Kidney (tissue), 14 donors: ENCODE results near the gene CYTH4. TPM values are rescaled to one million over a fixed set of nuclear protein-coding genes. Genes with fewer than 3 reads are reported as not detected.

Experiments used
- DNase-seq, 5 donors: peaks; one replicate each; pipeline ENCODE4 v3.0.0-alpha.2; 2013 to 2020
- FAIRE-seq: peaks from 2 replicates; lab custom pipeline; 2012; peaks lifted over from hg19 to GRCh38; lab: Jason Lieb, UNC
- H3K27ac ChIP-seq, 2 donors: one replicate each; pipeline ENCODE4 v1.7.0; 2013; ENCODE audit warnings: low read depth in 2 of 2, low read length in 2 of 2, inconsistent platforms in 1 of 2
- H3K27me3 ChIP-seq: one replicate; pipeline ENCODE4 v1.7.1; 2013; ENCODE audit warnings: low read length, inconsistent platforms; ENCODE audit not compliant: control insufficient read depth, insufficient read depth
- H3K36me3 ChIP-seq, 3 donors: one replicate each; pipeline versions ENCODE4 v1.7.0 to v1.7.1; 2013; ENCODE audit warnings: low read length in 3 of 3, control low read depth in 1 of 3, inconsistent platforms in 1 of 3; ENCODE audit not compliant: insufficient read depth in 3 of 3, control insufficient read depth in 2 of 3
- H3K4me1 ChIP-seq, 3 donors: one replicate each; pipeline versions ENCODE4 v1.7.0 to v1.7.1; 2013; ENCODE audit warnings: low read length in 3 of 3, inconsistent platforms in 1 of 3, low read depth in 1 of 3; ENCODE audit not compliant: control insufficient read depth in 2 of 3, insufficient read depth in 2 of 3
- H3K4me3 ChIP-seq, 3 donors: one replicate each; pipeline versions ENCODE4 v1.7.0 to v1.8.1; 2013; ENCODE audit warnings: low read length in 3 of 3, control low read depth in 1 of 3, inconsistent platforms in 1 of 3
- H3K9ac ChIP-seq, 3 donors: one replicate each; pipeline versions ENCODE4 v1.7.0 to v1.7.1; 2013; ENCODE audit warnings: low read length in 3 of 3, control low read depth in 1 of 3, inconsistent platforms in 1 of 3
- H3K9me3 ChIP-seq, 3 donors: one replicate each; pipeline versions ENCODE4 v1.7.0 to v1.7.1; 2013; ENCODE audit warnings: low read length in 3 of 3, control low read depth in 1 of 3, inconsistent platforms in 1 of 3; ENCODE audit not compliant: control insufficient read depth in 2 of 3, insufficient read depth in 1 of 3
- intact Hi-C: fragments of 100-400 bp; cut with DNase I; formaldehyde crosslinking; loops from one replicate; pipeline ENCODE4 v1.11.1; 2022
- polyA plus RNA-seq: library from polyadenylated mRNA; stranded (reverse); fragments of 350-450 nt; fragmentation: Illumina TruSeq; extraction: RNeasy Lipid Tissue Mini Kit (QIAGEN cat#74804); gene quantifications from one replicate; pipeline ENCODE4 v1.2.3, GENCODE V29; 2014; ENCODE audit warnings: low read depth, low replicate concordance; ENCODE audit not compliant: insufficient read depth
- total RNA-seq: library from RNA; stranded (reverse); fragmentation: NEBNext Ultra II Directional; extraction: Animal tissue kit (Norgen Biotek cat#: 25700); gene quantifications from one replicate; pipeline ENCODE4 v1.2.1, GENCODE V29; 2021
- TF ChIP-seq, protein P1 (sequence below): IDR thresholded peaks from 3 replicates; pipeline ENCODE4 v1.5.1; 2012; ENCODE audit warnings: mild to moderate bottlenecking, moderate library complexity, borderline replicate concordance; ENCODE audit not compliant: insufficient read depth; ENCODE audit errors: extremely low read depth
- donor health status: control.
- donor health status: control.
- donor health status: control.
- donor health status: control.
- donor health status: control.
- donor health status: DM: yes; HTN: yes; CAD: no.
- donor health status: Normal renal cell carcinoma (clear cell type).

CYTH4 gene
- total and polyA plus RNA-seq, 2 donors from 2014 or later: 1.9 to 30.2 TPM

DNA sequence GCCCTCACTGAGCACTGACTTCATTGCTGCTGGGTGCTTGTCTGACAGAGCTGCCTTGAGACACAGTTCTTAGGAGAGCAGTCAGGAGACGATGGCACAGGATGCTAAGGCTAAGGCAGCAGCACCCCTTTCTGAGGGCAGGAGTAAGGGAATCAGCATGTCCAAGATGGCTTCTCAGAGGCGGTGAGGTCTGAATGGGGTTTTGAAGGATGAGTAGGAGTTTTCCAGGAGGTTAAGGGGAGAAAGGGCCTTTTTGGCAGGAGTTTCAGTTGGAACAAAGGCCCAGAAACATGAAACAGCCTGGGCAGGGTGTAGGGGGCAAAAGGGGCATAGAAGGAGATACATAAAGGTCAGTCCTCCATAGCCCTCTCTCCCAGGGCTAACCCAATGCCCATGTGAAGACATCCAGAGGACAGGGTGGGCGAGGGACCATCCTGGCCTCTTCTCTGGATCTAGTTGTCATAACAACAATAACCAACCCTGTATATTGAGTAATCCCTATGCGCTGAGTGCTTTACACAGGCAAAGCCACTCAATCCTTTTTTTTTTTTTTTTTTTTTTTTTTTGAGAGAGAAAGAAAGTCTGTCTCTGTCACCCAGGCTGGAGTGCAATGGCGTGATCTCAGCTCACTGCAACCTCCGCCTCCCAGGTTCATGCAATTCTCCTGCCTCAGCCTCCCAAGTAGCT is 19.0 kb downstream of the CYTH4 start:
- TF ChIP-seq, protein P1, sequence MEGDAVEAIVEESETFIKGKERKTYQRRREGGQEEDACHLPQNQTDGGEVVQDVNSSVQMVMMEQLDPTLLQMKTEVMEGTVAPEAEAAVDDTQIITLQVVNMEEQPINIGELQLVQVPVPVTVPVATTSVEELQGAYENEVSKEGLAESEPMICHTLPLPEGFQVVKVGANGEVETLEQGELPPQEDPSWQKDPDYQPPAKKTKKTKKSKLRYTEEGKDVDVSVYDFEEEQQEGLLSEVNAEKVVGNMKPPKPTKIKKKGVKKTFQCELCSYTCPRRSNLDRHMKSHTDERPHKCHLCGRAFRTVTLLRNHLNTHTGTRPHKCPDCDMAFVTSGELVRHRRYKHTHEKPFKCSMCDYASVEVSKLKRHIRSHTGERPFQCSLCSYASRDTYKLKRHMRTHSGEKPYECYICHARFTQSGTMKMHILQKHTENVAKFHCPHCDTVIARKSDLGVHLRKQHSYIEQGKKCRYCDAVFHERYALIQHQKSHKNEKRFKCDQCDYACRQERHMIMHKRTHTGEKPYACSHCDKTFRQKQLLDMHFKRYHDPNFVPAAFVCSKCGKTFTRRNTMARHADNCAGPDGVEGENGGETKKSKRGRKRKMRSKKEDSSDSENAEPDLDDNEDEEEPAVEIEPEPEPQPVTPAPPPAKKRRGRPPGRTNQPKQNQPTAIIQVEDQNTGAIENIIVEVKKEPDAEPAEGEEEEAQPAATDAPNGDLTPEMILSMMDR: no peak
- intact Hi-C loops: no loop called here
- H3K27me3 ChIP-seq: no peaks in the 10 kb centered on the region
- DNase-seq (no peak), FAIRE-seq (no peak)
- H3K36me3 ChIP-seq: no peaks in the 10 kb centered on the region
- no peak overlapping the region for H3K4me3 ChIP-seq
- no peaks in the 10 kb centered on the region for H3K9me3 ChIP-seq
- peaks cover 0 to under 1% (median 0%) of the 10 kb centered on the region in 3 donors for H3K4me1 ChIP-seq
- no peak overlapping the region for H3K27ac ChIP-seq
- no peak overlapping the region for H3K9ac ChIP-seq

GRCh38 chr22:37302674-37303555 is 20.6 kb downstream of the CYTH4 start:
- no peak overlapping the region for H3K9ac ChIP-seq
- no peaks in the 10 kb centered on the region for H3K36me3 ChIP-seq
- DNase-seq: no peak
- no peak for FAIRE-seq
- H3K4me3 ChIP-seq: no peak overlapping the region
- H3K4me1 ChIP-seq: peaks cover 0 to 10% (median 0%) of the 10 kb centered on the region in 3 donors
- no peak overlapping the region for H3K27ac ChIP-seq
- intact Hi-C loops: no loop called here
- H3K9me3 ChIP-seq: no peaks in the 10 kb centered on the region
- no peaks in the 10 kb centered on the region for H3K27me3 ChIP-seq
- TF ChIP-seq, protein P1: no peak

- no peak for FAIRE-seq
- Histone ChIP-seq H3K27ac (no peak overlapping the region), H3K4me3 (no peak overlapping the region), H3K36me3 (peaks cover 0 to 4% (median 0%) of the 10 kb centered on the region in 3 donors), H3K4me1 (peaks cover 0 to 18% (median 0%) of the 10 kb centered on the region in 3 donors), H3K27me3 (no peaks in the 10 kb centered on the region), H3K9me3 (peaks cover 0 to 1% (median 0%) of the 10 kb centered on the region in 3 donors), H3K9ac (no peak overlapping the region)
- intact Hi-C loops: no loop called here
- TF ChIP-seq, protein P1: no peak
- DNase-seq: no peak
These were observed 21.5 kb downstream of the CYTH4 start for GRCh38 chr22:37303821-37304274.
